ENCODE data around the gene SPPL2C.

DNA sequence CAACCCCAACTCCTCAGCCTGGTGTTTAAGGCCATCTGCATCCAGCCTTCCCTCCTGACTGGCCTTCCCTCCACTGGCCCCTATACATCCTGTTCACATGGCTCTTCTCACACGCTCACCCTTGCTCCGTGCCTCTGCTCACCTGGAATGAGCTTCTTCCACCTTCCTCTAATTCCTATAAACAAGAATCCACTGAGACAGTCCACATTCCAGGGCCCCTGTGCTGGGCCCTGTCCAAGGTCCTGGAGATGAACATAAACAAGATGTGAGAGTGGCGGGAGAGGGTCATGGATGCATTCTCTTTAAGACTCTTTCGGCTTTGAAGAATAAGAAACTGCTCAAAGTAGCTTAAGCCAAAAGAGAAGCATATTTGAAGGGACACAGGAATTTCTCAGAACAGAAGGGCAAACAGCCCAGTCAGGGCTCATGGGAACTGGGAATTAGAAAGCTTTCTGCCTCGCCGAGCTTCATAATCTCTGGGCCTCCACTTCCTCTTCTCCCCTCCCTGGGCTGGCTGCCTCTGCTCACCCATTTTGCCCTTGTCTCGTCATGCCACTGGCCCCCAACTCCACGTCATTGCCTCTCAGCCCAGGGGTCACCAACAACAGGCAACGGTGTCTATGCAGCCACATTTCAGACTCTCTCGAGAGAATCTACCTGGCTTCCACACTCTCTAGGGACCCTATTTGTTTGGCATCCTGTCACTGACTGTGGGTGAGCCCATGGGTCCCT, 13.5 kb downstream of the SPPL2C start:
- TF ChIP-seq SPI1 (IDR thresholded peaks at IDR 0.05; ENCODE audit: low read depth, low read length) (no peak), POLR2AphosphoS5 (IDR thresholded peaks at IDR 0.05; ENCODE audit: low read depth, low read length) (no peak)

Measured in GM12891 (cell line).